Astrocyte (in vitro differentiated cells and primary cell): ENCODE data around the gene OR51E2.

Experiments used
- EZH2 ChIP-seq: IDR thresholded peaks from 2 replicates; pipeline ENCODE4 v1.6.1; 2012; ENCODE audit warnings: mild to moderate bottlenecking, low read length, inconsistent platforms; ENCODE audit not compliant: insufficient read depth
- TF ChIP-seq, protein P1 (sequence below): IDR thresholded peaks from 2 replicates; pipeline ENCODE4 v1.5.1; 2011; ENCODE audit warnings: low read depth, mild to moderate bottlenecking, inconsistent platforms, low read length, moderate library complexity; ENCODE audit not compliant: insufficient read depth

DNA sequence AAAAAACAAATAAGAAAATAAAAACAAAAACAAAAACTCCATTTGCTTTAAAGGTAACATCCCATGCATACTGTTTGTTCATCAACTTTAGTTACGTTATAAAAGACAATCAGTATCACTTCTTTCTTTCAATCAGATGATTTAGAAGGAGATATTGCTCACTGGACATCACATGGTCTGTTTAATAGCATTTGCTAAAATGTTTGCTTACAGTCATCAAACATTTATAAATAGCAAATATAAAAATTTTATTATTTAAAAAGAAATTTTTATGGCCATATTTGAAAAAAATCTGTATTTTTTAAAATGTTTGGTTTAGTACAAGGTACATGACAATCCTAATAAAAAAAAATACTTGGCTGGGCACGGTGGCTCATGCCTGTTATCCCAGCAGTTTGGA is 29.5 kb upstream of the OR51E2 start:
- TF ChIP-seq, protein P1, sequence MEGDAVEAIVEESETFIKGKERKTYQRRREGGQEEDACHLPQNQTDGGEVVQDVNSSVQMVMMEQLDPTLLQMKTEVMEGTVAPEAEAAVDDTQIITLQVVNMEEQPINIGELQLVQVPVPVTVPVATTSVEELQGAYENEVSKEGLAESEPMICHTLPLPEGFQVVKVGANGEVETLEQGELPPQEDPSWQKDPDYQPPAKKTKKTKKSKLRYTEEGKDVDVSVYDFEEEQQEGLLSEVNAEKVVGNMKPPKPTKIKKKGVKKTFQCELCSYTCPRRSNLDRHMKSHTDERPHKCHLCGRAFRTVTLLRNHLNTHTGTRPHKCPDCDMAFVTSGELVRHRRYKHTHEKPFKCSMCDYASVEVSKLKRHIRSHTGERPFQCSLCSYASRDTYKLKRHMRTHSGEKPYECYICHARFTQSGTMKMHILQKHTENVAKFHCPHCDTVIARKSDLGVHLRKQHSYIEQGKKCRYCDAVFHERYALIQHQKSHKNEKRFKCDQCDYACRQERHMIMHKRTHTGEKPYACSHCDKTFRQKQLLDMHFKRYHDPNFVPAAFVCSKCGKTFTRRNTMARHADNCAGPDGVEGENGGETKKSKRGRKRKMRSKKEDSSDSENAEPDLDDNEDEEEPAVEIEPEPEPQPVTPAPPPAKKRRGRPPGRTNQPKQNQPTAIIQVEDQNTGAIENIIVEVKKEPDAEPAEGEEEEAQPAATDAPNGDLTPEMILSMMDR, result no peak
- TF ChIP-seq EZH2, result no peak
